SHP77 treated with DMSO at 0.1 percent for 48 hours (cell line): ENCODE results near the gene MC3R.
"Not testable (repeated sequence)": the region's sequence is repeated elsewhere in the genome, so short reads cannot be mapped to it uniquely, and the experiment has no call there.

Source experiments
- DNase-seq: peaks from one replicate; lab custom pipeline; 2025; lab: John Stamatoyannopoulos, UW

MC3R gene

DNA sequence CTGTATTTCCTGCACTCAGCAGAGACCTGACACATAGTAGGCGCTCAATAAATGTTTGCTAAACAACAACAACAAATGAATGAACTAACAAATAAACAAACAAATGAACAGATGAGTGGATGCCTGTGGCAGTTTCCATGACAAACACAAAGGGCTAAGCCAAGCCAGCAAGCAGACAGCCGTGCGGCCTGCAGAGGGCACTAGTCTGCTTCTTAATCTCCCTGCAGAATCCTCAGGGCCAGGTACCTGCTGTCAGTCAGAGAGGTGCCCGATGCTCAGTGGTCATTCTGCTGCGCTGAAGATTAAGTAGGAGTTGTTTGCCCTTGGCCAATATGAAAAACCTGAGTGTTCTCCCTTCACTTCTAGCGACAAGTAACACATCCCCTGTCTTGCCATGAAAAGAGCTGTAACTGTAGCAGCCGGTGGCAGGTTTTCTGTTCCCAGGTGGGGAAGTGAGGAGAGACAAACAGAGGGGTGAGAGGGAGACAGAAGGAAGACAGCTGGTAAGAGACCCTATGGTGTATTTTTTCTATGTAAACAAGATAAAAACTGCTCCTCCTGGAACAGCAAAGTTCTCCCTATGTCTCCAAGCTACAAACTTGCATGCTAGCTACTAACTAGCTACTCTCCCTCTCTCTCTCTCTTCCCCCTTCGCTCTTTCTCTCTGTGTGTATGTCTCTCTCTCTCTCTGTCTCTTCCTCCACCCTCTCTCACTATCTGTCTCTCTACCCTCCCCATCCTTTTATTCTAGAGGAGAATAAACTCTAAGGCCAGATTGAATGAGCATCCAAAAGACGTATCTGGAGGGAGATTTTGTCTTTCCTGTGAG, at the start of gene MC3R:
Gene MC3R (plus strand): TSS at position 779 of the 829 bp plus-strand sequence. CDS start 112 bp downstream, outside the sequence.
- peak; percentile 60 for DNase-seq

DNA sequence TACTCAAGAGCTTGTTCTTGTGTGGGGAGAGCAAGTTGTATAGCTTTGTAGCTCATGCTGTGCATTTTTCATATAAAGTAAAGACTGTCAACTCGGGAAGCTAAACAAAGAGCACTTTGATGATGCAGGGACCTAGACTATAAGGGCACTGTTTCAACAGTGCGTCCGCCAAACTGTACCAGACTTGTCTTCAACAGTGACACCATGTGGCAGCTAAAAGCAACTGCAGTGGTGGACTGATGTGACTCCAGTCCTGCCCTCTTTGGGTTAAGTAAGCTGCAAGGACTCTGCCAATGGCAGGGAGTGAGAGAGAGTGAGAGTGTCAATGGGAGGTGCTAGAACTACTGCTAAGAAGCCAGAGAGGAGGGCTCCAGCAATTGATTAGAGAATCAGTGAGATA, 48.1 kb upstream of the MC3R start:
- DNase-seq, result no peak

DNA sequence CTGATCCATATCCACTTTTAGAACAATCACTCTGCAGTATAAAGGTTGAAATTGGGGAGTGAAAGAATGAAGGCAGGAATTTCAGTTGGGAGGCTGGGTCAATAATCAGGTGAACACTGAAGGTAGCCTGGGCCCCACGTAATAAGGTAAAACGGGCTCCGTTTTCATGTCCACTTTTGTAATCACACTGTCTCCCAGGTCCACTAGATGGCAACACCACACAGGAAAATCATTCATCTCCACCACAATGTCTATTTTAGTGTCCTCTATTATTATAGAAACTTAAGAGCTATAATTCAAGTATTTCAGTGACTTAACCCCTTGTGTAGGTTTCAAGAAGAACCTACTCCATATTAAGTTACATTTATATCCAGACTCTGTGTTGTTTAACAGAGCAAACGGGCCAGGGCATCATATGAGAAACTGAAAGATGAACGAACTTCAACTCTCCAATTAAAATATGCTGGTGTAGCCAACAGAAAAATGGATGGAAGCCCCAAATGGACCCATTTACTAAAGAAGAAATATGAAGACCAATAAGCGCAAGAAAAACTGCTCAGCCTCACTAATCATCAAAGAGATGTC, 45.9 kb upstream of the MC3R start:
- DNase-seq, result peak; percentile 26

DNA sequence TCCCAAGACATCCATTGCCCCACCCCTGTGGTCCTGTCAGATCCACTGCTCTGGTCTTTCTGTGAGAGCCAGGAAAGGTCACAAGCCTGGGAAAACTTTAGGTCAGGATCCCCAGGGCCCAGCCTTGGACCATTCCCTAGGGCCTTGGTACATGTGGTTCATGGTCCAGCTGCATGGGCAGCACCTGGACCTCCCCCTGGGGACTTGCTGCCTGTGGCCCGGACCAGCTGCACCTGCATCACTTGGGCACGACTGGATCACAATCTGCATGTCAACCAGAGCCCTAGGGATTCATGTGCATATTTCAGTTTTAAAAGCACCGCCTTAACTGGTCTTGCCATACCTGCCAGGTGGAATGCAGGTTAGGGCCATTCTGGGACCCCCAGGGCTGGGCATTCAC, 44.3 kb upstream of the MC3R start:
- DNase-seq, result no peak

DNA sequence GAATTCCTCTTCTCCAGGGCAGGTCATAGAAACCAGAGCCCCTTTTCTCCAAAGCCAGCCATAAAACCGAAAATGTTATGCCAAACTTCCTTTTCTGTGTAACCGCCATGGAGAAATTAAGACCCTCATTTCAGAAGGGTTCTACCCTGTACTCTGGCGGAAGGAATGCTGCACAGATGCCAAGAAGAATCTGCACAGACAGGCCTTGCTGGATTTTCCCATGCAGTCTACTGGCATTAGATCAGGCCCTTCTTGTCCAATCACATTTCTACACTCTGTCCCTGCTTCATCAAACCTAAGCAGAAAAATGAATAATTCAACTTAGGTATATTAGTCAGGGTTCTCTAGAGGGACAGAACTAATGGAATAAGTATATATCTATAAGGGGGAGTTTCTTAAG, 43.2 kb upstream of the MC3R start:
- no peak for DNase-seq

DNA sequence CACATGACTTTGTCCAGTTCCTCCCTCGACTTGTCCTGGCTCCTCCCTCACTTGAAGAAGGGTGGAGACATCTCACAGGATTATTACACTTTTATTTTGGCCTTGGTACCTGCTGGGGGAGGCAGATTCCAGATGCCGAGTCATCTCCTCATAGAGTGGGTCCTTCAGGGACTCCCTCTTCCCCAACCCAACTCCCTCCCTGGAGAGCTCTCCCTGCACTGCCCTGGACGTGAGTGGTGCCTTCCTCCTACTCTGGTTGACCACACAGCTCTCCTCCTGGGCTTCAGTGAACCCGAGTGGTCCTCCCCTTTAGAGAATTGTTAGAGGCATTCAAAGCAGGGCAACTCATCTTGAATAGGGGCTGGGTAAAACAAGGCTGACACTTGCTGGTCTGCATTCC, 40.9 kb upstream of the MC3R start:
- no peak for DNase-seq

DNA sequence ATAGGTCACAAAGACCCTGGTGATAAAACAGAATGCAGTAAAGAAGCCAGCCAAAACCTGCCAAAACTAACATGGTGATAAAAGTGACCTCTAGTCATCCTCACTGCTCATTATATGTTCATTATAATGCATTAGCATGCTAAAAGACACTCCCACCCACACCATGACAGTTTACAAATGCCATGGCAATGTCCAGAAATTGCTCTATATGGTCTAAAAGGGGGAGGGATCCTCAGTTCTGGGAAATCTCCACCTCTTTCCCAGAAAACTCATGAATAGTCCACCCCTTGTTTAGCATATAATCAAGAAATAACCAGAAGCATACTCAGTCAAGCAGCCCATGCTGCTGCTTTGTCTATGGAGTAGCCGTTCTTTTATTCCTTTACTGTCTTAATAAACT, 40.4 kb upstream of the MC3R start:
- DNase-seq, result no peak

DNA sequence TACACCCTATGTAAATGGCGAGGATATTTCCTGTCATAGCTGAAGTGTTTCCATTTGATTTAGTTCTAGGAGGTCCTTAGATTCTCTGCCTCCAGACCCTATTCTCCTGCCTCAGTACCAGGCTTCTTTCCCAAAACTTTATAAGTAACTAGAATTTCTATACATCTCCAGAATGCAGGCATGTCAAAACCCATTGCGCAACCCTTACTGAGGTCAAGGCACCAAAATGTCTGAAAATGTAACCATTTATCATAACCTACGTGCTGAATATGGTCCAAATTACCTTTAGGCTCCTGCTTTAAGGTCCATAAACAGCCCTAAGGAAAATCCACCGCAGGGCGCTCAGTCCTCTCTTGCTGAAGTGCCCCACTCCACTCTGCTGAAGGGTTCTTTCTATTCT, 37.5 kb upstream of the MC3R start:
- DNase-seq, result no peak

DNA sequence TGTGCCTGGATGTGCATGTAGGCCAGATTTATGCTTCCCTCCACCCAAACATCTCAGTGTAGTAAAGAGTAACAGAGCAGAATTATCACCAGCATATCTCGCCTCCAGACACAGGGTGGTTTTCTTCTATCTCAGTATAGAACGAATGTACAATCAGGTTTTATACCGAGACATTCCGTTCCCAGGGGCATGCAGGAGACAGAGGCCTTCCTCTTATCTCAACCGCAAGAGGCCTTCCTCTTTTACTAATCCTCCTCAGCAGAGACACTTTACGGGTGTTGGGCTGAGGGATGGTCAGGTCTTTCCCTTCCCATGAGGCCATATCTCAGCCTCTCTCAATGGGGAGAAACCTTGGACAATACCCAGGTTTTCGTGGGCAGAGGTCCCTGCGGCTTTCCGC, 36.4 kb upstream of the MC3R start:
- no peak for DNase-seq

DNA sequence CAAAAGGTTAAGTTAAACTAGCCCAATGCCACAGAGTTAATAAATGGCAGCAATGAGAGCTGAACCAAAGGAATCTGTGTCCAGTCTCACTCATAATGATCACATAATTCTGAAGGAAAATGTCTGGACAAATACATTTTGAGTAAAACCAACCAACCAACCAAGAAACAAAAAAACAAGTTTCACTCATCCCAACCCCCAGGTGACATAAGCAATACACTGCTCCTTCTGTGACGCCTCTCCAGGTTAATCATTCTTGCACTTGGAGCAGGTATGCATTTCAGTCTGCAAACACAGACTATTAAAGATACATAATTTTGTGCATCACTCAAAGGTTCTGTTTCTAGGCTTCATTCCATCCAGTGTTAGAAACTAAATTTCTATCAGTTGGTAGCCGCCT, 35.2 kb upstream of the MC3R start:
- DNase-seq, result no peak

DNA sequence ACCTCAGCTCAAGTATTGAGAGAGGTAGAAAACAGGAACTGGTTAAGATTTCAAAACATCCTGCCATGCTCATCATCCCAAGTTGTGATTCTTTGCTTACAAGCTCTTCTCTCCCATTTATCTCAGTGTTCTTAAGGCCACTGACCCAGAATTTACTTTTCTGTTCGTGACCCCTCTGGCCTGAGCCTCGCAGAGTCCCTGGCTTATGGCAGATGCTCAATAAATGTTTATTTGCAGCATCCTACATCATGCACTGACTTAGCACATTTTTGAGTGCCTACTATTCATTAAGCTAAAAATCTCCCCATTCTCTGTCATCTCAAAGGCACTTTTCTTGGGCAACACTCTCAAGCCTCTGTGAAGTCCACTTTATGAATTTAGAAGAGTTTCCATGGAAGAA, 33.4 kb upstream of the MC3R start:
- no peak for DNase-seq

DNA sequence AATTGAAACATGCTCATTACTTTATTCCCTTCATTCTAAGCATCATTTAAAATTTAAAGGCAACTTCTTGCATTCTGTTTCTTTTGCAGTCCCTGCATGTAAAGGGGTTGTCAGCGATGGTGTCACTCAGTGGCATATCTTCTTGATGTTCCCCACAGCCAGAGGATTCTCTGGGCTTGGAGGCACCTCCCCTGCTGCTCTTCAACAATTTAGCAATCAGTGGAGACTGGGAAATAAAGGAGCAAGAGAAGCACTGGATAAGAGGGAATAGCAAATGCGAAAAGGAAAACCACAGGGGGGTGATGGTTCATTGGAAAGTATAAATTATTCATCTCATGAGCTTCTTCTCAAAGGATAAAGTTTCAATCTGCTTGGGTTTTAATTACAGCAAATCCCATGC, 30.7 kb upstream of the MC3R start:
- DNase-seq, result no peak

DNA sequence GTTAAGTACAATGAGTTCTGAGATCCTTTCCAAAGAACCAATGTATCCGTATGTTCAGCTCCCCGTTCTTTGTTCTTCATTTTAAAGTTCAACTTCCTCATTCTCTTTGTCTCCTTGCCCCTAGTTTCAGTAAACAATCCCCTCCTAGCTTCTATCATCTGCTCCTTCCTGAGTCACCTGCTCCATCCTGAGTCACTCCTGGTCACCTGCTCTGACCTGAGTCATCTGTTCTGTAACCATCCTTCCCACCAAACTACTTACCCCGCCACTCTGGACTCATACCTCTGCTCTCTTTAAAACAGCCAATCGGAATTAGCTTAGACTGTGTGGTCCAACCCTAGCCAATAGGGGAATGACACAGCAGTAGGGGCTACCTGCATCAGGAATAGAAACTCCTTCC, 27.3 kb upstream of the MC3R start:
- DNase-seq, result not testable (repeated sequence)

DNA sequence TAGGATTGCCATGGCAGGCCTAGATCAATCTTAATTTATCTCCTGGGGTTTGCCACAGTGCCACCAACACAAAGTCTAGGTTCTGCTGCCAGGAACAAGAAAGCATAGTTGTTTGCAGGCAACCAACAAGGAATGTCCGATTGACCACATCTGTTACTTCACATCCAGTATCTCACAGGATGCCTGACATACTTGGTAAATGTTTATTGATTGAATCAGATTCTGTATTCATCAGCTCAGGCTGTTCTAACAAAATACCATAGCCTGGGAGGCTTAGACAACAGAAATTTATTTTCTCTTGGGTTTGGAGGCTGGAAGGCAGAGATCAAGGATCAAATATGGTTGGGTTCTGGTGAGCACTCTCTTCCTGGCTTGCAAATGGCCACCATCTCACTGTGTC, 26.3 kb upstream of the MC3R start:
- DNase-seq, result no peak

DNA sequence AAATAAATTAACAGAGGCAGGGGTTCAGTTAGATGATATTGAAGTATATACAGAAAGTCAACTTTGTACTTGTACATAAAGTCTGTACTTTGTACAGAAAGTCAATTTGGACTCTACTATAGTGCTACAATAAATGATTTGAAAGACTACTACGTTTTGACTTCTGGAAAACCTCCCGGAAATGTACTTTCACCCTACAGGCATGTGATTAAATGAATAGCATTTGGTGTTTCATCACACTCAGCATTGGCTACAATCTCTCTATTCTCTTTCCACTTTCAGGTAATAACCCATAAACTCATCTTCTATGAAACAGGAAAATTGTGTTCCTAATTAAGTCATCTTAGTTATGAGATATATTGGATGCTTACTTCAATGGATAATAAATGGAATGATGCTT, 25.6 kb upstream of the MC3R start:
- DNase-seq, result no peak

DNA sequence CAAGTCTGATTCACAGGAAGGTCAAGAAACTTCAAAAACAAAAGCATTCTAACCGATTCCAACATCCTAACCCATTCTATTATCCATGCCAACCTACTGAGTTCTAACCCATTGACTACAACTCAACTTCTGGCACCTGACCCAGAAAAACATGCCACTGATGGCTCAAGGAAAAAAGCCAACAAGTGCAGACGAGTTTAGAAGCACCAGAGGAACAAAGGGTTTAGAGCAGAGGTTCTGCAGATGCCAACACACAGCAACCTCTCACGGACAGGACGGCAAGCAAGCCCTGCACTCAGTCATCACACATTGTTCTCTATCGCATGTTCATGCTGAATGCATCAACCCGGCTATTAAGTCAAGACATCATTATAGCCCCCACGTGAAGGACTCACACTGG, 25.2 kb upstream of the MC3R start:
- no peak for DNase-seq

DNA sequence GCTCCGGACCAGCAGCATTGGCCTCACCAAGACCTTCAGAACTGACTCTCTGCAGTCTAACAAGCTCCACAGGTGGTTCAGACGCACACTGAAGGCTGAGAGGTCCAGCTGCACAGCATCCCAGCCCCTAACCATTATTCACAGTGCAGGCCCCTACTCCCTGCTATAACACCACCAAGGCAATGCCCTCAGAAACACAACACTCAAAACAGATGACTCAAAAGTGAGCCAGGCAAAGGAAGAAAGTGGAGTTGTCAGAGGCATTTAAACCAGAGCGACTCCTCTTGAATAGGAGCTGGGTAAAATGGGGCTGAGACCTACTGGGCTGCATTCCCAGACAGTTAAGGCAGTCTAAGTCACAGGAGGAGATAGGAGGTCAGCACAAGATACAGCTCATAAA, 20.5 kb upstream of the MC3R start:
- DNase-seq, result no peak

DNA sequence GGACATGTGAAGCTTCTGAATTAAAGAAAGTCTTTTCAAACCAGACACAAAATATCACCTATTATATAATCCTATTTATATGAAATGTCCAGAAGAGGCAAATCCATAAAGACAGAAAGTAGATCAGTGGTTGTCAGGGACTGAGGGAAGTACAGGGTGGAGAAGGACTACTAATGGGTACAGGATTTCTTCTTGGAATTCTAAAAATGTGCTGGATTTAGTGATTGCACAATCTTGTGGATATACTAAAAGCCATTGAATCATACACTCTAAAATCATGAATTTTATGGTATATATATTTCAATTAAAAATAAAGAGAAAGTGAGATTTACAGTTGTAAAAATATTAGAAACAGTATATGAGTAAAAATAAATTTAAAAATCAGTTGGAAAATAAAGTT, 18.7 kb upstream of the MC3R start:
- no peak for DNase-seq

DNA sequence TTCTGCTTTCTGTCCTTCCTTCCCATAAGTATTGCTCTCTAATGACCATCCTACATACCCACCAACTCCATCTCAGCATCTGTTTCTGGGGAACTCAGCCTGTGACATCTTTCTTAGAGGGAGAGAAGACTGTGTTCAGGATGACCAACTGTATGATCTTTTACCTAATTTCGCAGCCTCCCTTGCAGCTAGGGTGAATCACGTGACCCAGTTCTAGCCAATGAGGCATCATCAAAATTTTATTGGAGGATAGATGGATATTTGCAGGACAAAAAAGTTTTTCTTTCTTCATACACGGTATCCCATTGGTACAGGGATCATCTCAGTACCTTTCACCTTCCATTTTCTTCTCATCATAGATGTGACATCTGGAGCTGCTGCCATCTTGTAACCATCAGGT, 14.4 kb upstream of the MC3R start:
- DNase-seq, result no peak

DNA sequence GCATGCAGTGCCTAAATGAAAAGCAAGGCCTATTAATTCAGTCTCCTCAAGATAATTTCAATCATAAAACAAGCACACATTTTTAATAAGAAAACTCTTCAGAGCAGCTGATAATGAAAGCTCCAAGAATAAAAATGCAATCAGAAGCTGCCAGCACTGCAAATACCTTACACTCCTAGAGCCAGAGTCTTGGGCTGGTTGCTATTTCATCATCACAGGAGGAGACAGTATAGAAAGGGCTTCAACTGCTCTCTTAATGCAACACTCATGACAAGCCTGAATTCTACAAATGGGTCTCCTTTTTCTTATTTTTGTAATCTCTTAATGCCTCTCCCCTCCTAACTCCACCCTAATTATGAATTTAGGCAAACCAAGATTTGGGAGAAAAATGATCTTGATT, 11.2 kb upstream of the MC3R start:
- no peak for DNase-seq

DNA sequence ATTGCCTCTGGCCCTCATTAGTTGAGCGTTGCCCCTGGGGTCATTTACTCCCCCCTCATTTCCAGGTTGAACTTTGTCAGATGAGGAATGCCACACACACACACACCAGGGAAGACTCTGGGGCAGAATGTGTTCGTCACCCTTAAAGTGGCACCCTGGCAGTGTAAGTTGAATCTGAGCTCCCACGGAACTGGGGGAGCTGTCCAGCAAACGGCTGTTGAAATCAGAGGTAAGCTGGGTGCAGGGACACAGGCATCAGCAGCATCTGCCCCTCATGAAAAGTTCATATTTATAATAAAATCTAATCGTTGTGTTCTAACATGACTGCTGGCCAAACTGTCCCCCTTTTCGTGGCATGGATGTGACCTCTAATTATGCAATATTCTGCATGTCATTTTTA, 4.3 kb upstream of the MC3R start:
- no peak for DNase-seq

DNA sequence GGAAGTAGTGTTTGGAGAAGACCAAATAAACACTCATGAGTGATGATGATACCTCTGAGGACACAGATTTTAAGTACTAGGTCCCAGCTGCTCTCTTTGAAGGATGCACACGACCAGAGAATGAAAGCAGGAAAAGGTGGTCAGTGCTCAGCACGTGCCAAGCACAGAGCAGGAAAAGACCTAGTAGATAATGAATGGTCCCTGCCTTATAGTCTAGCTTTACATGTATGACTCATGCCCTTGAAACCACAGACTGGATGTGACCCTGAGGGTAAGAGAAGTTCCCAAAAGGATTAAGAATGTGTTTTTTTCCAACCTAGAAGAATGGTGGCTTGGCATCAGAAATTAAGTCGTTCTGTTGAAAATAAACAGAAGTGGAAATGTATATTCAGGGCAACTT, 2.8 kb upstream of the MC3R start:
- peak; percentile 67 for DNase-seq

DNA sequence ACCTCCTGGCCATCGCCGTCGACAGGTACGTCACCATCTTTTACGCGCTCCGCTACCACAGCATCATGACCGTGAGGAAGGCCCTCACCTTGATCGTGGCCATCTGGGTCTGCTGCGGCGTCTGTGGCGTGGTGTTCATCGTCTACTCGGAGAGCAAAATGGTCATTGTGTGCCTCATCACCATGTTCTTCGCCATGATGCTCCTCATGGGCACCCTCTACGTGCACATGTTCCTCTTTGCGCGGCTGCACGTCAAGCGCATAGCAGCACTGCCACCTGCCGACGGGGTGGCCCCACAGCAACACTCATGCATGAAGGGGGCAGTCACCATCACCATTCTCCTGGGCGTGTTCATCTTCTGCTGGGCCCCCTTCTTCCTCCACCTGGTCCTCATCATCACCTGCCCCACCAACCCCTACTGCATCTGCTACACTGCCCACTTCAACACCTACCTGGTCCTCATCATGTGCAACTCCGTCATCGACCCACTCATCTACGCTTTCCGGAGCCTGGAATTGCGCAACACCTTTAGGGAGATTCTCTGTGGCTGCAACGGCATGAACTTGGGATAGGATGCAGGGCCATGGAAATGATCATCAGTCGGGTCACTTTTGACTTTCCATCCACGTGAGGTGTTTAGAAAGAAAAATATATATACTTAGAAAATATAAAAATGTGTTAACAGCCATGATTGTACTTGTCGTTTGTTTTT, 868 bp downstream of the MC3R start:
- peak; percentile 27 for DNase-seq
